B cell (primary cell): ENCODE results near the gene LRCH1.

Experiments used
- EZH2 ChIP-seq: IDR thresholded peaks from 2 replicates; pipeline ENCODE4 v1.6.1; 2012; ENCODE audit warnings: borderline replicate concordance, low read depth, mild to moderate bottlenecking, moderate library complexity, low read length; ENCODE audit not compliant: insufficient read depth, poor library complexity, severe bottlenecking
- TF ChIP-seq, protein P1 (sequence below): fragments of 200-600 bp; IDR thresholded peaks from one replicate; pipeline ENCODE4 v1.8.0; 2022; ENCODE audit warnings: antibody characterized with exemption, mild to moderate bottlenecking

GRCh38 chr13:46544811-46545210, 8.2 kb upstream of the LRCH1 start:
- TF ChIP-seq, protein P1, sequence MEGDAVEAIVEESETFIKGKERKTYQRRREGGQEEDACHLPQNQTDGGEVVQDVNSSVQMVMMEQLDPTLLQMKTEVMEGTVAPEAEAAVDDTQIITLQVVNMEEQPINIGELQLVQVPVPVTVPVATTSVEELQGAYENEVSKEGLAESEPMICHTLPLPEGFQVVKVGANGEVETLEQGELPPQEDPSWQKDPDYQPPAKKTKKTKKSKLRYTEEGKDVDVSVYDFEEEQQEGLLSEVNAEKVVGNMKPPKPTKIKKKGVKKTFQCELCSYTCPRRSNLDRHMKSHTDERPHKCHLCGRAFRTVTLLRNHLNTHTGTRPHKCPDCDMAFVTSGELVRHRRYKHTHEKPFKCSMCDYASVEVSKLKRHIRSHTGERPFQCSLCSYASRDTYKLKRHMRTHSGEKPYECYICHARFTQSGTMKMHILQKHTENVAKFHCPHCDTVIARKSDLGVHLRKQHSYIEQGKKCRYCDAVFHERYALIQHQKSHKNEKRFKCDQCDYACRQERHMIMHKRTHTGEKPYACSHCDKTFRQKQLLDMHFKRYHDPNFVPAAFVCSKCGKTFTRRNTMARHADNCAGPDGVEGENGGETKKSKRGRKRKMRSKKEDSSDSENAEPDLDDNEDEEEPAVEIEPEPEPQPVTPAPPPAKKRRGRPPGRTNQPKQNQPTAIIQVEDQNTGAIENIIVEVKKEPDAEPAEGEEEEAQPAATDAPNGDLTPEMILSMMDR, result no peak
- no peak for TF ChIP-seq EZH2
